IMR-90 (cell line): ENCODE data around the gene WDR5. TPM values are rescaled to one million over a fixed set of nuclear protein-coding genes. Genes with fewer than 3 reads are reported as not detected.

Source experiments
- ATAC-seq: fragments of 200-7000 bp; cut with Tn5 transposase; 2 replicates; pipeline ENCODE4 v1.9.1; 2020; ENCODE audit warnings: low read depth, mild to moderate bottlenecking, moderate library complexity
- BruUV-seq: library from RNA; stranded (reverse); fragments of 400-500 nt; replicated peaks from 2 replicates; lab custom pipeline; 2021; lab: Mats Ljungman, UMichigan
- CTCF ChIA-PET: fragments of 300-600 bp; formaldehyde crosslinking; extraction: SDS; loops from one replicate; lab custom pipeline; 2021; ENCODE audit warnings: antibody characterized with exemption; lab: Yijun Ruan, JAX
- POLR2A ChIA-PET: fragments of 300-600 bp; sonication (Branson Sonifier 250); formaldehyde crosslinking; loops from one replicate; lab custom pipeline; 2022; ENCODE audit warnings: antibody characterized with exemption; ENCODE audit not compliant: unreplicated experiment; lab: Charles Lee
- DNase-seq: peaks from one replicate; pipeline ENCODE4 v3.0.0; 2013
- H2AFZ ChIP-seq: replicated peaks from 2 replicates; pipeline ENCODE3; 2013; ENCODE audit warnings: low read length, mild to moderate bottlenecking; ENCODE audit not compliant: poor library complexity
- H2AK5ac ChIP-seq: 2 replicates; pipeline ENCODE4 v1.6.1; 2013; ENCODE audit warnings: low read depth, low read length, inconsistent platforms
- H2AK9ac ChIP-seq: replicated peaks from 2 replicates; pipeline ENCODE3; 2013; ENCODE audit warnings: mild to moderate bottlenecking, low read depth, low read length, moderate library complexity; ENCODE audit not compliant: poor library complexity
- H2BK120ac ChIP-seq: 2 replicates; pipeline ENCODE4 v1.6.1; 2013; ENCODE audit warnings: low read depth, low read length, inconsistent platforms
- H2BK15ac ChIP-seq: 3 replicates; pipeline ENCODE4 v1.6.1; 2013; ENCODE audit warnings: low read depth, low read length, inconsistent platforms
- H2BK20ac ChIP-seq: 2 replicates; pipeline ENCODE4 v1.6.1; 2013; ENCODE audit warnings: low read depth, mild to moderate bottlenecking, inconsistent platforms, low read length, moderate library complexity
- H2BK5ac ChIP-seq: 2 replicates; pipeline ENCODE4 v1.6.1; 2013; ENCODE audit warnings: mild to moderate bottlenecking, low read depth, low read length, inconsistent platforms; ENCODE audit not compliant: poor library complexity, severe bottlenecking
- H3K14ac ChIP-seq: replicated peaks from 2 replicates; pipeline ENCODE4 v1.6.1; 2013; ENCODE audit warnings: low read depth, low read length, inconsistent platforms
- H3K18ac ChIP-seq: 2 replicates; pipeline ENCODE4 v1.6.1; 2013; ENCODE audit warnings: low read depth, low read length, control low read depth
- H3K23ac ChIP-seq: 2 replicates; pipeline ENCODE4 v1.6.1; 2013; ENCODE audit warnings: low read depth, low read length, inconsistent platforms
- H3K27ac ChIP-seq: 2 replicates; pipeline ENCODE4 v1.5.1; 2013; ENCODE audit warnings: mild to moderate bottlenecking, control low read depth, low read length; ENCODE audit not compliant: insufficient read depth
- H3K27me3 ChIP-seq: 2 replicates; pipeline ENCODE4 v1.6.1; 2013; ENCODE audit warnings: low read length; ENCODE audit not compliant: control insufficient read depth, insufficient read depth
- H3K36me3 ChIP-seq: 2 replicates; pipeline ENCODE4 v1.6.1; 2013; ENCODE audit warnings: low read length, mixed read lengths; ENCODE audit not compliant: control insufficient read depth, insufficient read depth
- H3K4ac ChIP-seq: 2 replicates; pipeline ENCODE4 v1.6.1; 2013; ENCODE audit warnings: low read depth, low read length, inconsistent platforms
- H3K4me1 ChIP-seq: 2 replicates; pipeline ENCODE4 v1.6.1; 2013; ENCODE audit warnings: low read length, mixed read lengths; ENCODE audit not compliant: control insufficient read depth, insufficient read depth
- H3K4me2 ChIP-seq: 2 replicates; pipeline ENCODE4 v1.6.1; 2013; ENCODE audit warnings: low read depth, mild to moderate bottlenecking, control low read depth, low read length, moderate library complexity
- H3K4me3 ChIP-seq: 2 replicates; pipeline ENCODE4 v1.5.1; 2013; ENCODE audit warnings: low read depth, mild to moderate bottlenecking, control low read depth, low read length, moderate library complexity; ENCODE audit not compliant: insufficient read depth
- H3K56ac ChIP-seq: 2 replicates; pipeline ENCODE4 v1.6.1; 2013; ENCODE audit warnings: low read length, inconsistent platforms; ENCODE audit not compliant: insufficient read depth; ENCODE audit errors: extremely low read depth
- H3K79me1 ChIP-seq, 2 experiments: 2 replicates each; pipeline ENCODE4 v1.6.1; 2013; ENCODE audit warnings: low read length in 2 of 2, inconsistent platforms in 1 of 2, low read depth in 1 of 2
- H3K9ac ChIP-seq: 2 replicates; pipeline ENCODE4 v1.6.1; 2013; ENCODE audit warnings: low read depth, low read length, control low read depth
- H3K9me1 ChIP-seq: 2 replicates; pipeline ENCODE4 v1.6.1; 2013; ENCODE audit warnings: low read length, inconsistent platforms; ENCODE audit not compliant: insufficient read depth
- H3K9me3 ChIP-seq: 2 replicates; pipeline ENCODE4 v1.6.1; 2013; ENCODE audit warnings: low read length; ENCODE audit not compliant: control insufficient read depth, insufficient read depth
- H4K20me1 ChIP-seq: 2 replicates; pipeline ENCODE4 v1.6.1; 2013; ENCODE audit warnings: low read length, inconsistent platforms; ENCODE audit not compliant: insufficient read depth
- H4K5ac ChIP-seq: 2 replicates; pipeline ENCODE4 v1.6.1; 2013; ENCODE audit warnings: mild to moderate bottlenecking, low read depth, low read length, control low read depth
- H4K8ac ChIP-seq, 2 experiments: 2 replicates each; pipeline ENCODE4 v1.6.1; 2013; ENCODE audit warnings: low read depth in 2 of 2, low read length in 2 of 2, control low read depth in 1 of 2, inconsistent platforms in 1 of 2
- H4K91ac ChIP-seq: 2 replicates; pipeline ENCODE4 v1.6.1; 2013; ENCODE audit warnings: low read depth, low read length, inconsistent platforms; ENCODE audit not compliant: insufficient read depth
- CHD1 ChIP-seq: IDR thresholded peaks from 2 replicates; pipeline ENCODE4 v1.6.1; 2012; ENCODE audit warnings: low read depth, low read length, improper control_type of control experiment
- FOS ChIP-seq: fragments of 150-350 bp; IDR thresholded peaks from 2 replicates; pipeline ENCODE4 v1.6.1; 2016; ENCODE audit warnings: low read depth, low read length
- MAFK ChIP-seq: IDR thresholded peaks from 2 replicates; pipeline ENCODE4 v1.6.1; 2012; ENCODE audit warnings: low read depth, low read length, improper control_type of control experiment
- MAZ ChIP-seq: IDR thresholded peaks from 2 replicates; pipeline ENCODE4 v1.6.1; 2012; ENCODE audit warnings: low read depth, mild to moderate bottlenecking, low read length, improper control_type of control experiment, moderate library complexity, borderline replicate concordance
- MXI1 ChIP-seq: IDR thresholded peaks from 2 replicates; pipeline ENCODE4 v1.6.1; 2012; ENCODE audit warnings: low read depth, mild to moderate bottlenecking, low read length, moderate library complexity, borderline replicate concordance
- NFE2L2 ChIP-seq: fragments of 150-350 bp; IDR thresholded peaks from 2 replicates; pipeline ENCODE4 v1.6.1; 2016; ENCODE audit warnings: low read depth, mild to moderate bottlenecking, low read length
- RAD21 ChIP-seq: IDR thresholded peaks from 2 replicates; pipeline ENCODE4 v1.6.1; 2012; ENCODE audit warnings: low read length, improper control_type of control experiment
- RCOR1 ChIP-seq: IDR thresholded peaks from 2 replicates; pipeline ENCODE4 v1.6.1; 2012; ENCODE audit warnings: mild to moderate bottlenecking, low read length, improper control_type of control experiment; ENCODE audit not compliant: insufficient replicate concordance
- SMC3 ChIP-seq: fragments of 150-350 bp; IDR thresholded peaks from 2 replicates; pipeline ENCODE4 v1.6.1; 2016; ENCODE audit warnings: low read depth, mild to moderate bottlenecking, antibody characterized with exemption, low read length, moderate library complexity
- WGBS, 2 experiments: methylation state at CpG; one replicate each; pipeline versions ENCODE4 v1.1.5 to v1.1.7; 2013; ENCODE audit warnings: missing lambda C conversion rate in 2 of 2; ENCODE audit not compliant: insufficient read length in 1 of 2; ENCODE audit errors: extremely low coverage in 2 of 2; 5-methylcytosine and 5-hydroxymethylcytosine counted together
- dilution Hi-C: fragments of 300-500 bp; cut with HindIII; formaldehyde crosslinking; loops from one replicate; pipeline ENCODE4 v1.14.3; 2018; ENCODE audit warnings: low sequenced_read_pairs; ENCODE audit not compliant: unreplicated experiment
- in situ Hi-C: fragments of 300-500 bp; cut with MboI; formaldehyde crosslinking; loops from 3 replicates; pipeline ENCODE4 v1.14.3; 2019; ENCODE audit warnings: low sequenced_read_pairs, inconsistent platforms, mixed read lengths
- intact Hi-C: fragments of 100-400 bp; cut with micrococcal nuclease; formaldehyde crosslinking; loops from 2 replicates; pipeline ENCODE4 v1.10.0; 2022
- polyA plus RNA-seq, 3 experiments: library from polyadenylated mRNA; depleted of rRNA; stranded (reverse); fragments of >200 nt; gene quantifications; 2 replicates each; pipeline ENCODE4 v1.2.3, GENCODE V29; 2012; ENCODE audit warnings: low replicate concordance in 1 of 3
- total RNA-seq: library from RNA; depleted of rRNA; stranded (reverse); fragments of >200 nt; gene quantifications from 2 replicates; pipeline ENCODE4 v1.2.3, GENCODE V29; 2012
- TF ChIP-seq, protein P1 (sequence below): conservative IDR thresholded peaks from 2 replicates; pipeline ENCODE4 v1.5.1; 2012; ENCODE audit warnings: mild to moderate bottlenecking, low read depth, low read length, improper control_type of control experiment

Gene WDR5
- total and polyA plus RNA-seq, 2 of the 4 experiments (the other 2 are of a cell fraction): 18.3 to 26.6 TPM

- dilution Hi-C loops (no loop called here), in situ Hi-C loops (no loop called here), intact Hi-C loops (no loop called here)
- Histone ChIP-seq H2AK5ac (no peak overlapping the region), H3K18ac (no peak overlapping the region), H2AFZ (no peak overlapping the region), H2BK5ac (no peak overlapping the region), H3K9me1 (no peaks in the 10 kb centered on the region; the same call in 1 of the 2 replicates), H2BK15ac (no peak overlapping the region), H2AK9ac (no peak overlapping the region), H3K4me3 (no peak overlapping the region), H3K23ac (no peak overlapping the region), H4K91ac (no peak overlapping the region), H3K36me3 (no peaks in the 10 kb centered on the region), H4K5ac (no peak overlapping the region), H4K20me1 (no peaks in the 10 kb centered on the region; the same call in 1 of the 2 replicates), H3K27ac (no peak overlapping the region), H3K27me3 (peaks cover 27% of the 10 kb centered on the region), H3K4me2 (no peak overlapping the region), H3K4ac (no peak overlapping the region), H3K56ac (no peak overlapping the region), H3K14ac (no peak overlapping the region), H3K9ac (no peak overlapping the region), H3K79me1 (no peaks in the 10 kb centered on the region), H2BK120ac (no peak overlapping the region), H3K9me3 (no peaks in the 10 kb centered on the region), H3K4me1 (peaks cover 12% of the 10 kb centered on the region; the same call in 1 of the 2 replicates), H4K8ac (no peak overlapping the region), H2BK20ac (no peak overlapping the region)
- DNase-seq: no peak
- TF ChIP-seq CHD1: no peak
- TF ChIP-seq NFE2L2: no peak
- TF ChIP-seq RAD21: no peak
- no peak for TF ChIP-seq MAZ
- no peak for TF ChIP-seq SMC3
- TF ChIP-seq MXI1: no peak
- TF ChIP-seq, protein P1, sequence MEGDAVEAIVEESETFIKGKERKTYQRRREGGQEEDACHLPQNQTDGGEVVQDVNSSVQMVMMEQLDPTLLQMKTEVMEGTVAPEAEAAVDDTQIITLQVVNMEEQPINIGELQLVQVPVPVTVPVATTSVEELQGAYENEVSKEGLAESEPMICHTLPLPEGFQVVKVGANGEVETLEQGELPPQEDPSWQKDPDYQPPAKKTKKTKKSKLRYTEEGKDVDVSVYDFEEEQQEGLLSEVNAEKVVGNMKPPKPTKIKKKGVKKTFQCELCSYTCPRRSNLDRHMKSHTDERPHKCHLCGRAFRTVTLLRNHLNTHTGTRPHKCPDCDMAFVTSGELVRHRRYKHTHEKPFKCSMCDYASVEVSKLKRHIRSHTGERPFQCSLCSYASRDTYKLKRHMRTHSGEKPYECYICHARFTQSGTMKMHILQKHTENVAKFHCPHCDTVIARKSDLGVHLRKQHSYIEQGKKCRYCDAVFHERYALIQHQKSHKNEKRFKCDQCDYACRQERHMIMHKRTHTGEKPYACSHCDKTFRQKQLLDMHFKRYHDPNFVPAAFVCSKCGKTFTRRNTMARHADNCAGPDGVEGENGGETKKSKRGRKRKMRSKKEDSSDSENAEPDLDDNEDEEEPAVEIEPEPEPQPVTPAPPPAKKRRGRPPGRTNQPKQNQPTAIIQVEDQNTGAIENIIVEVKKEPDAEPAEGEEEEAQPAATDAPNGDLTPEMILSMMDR: no peak
- TF ChIP-seq RCOR1: no peak
- no peak for TF ChIP-seq MAFK
- TF ChIP-seq FOS: no peak
- BruUV-seq: no TSS peak
- no peak for ATAC-seq
- CTCF ChIA-PET: no interaction called here
- 72% methylated on average over 3 of the region's 12 CpGs; no CpG with 5 or more reads in 1 of the 2 experiments for WGBS, 2 experiments
- POLR2A ChIA-PET: no interaction called here
These were observed 56.5 kb downstream of the WDR5 start for GRCh38 chr9:134192311-134192950.
